ENCODE measurements around the gene GZMB.

GRCh38 chr14:24634158-24634557, at the start of gene GZMB:
- TF ChIP-seq MEF2D (CRISPR knock-in tag; IDR thresholded peaks at IDR 0.05), result no peak
- no peak for TF ChIP-seq NFE2L1 (CRISPR knock-in tag; IDR thresholded peaks at IDR 0.05; ENCODE audit: borderline replicate concordance)
- no peak for TF ChIP-seq ZNF253 (CRISPR knock-in tag; IDR thresholded peaks at IDR 0.05; ENCODE audit: borderline replicate concordance)
- TF ChIP-seq KDM5A (IDR thresholded peaks at IDR 0.05; ENCODE audit: borderline replicate concordance, low read length), result no peak
- no peak for TF ChIP-seq ZNF10 (CRISPR knock-in tag; IDR thresholded peaks at IDR 0.05; ENCODE audit: borderline replicate concordance, low read depth)
- TF ChIP-seq CHD4 (IDR thresholded peaks at IDR 0.05; ENCODE audit: borderline replicate concordance, low read length), result no peak
- no peak for TF ChIP-seq MEIS2 (CRISPR knock-in tag; IDR thresholded peaks at IDR 0.05)
